RPMI8226 (cell line): ENCODE data around the gene GLRX3.
"Not testable (repeated sequence)": the region's sequence is repeated elsewhere in the genome, so short reads cannot be mapped to it uniquely, and the experiment has no call there.

Experiments used
- DNase-seq: peaks from one replicate; pipeline ENCODE4 v3.0.0-alpha.2; 2015

Gene GLRX3

GRCh38 chr10:130136226-130137089 is at the start of gene GLRX3:
GLRX3 (plus strand) TSS chr10:130136391; CDS start chr10:130136421, 30 bp downstream.
- DNase-seq: peak; percentile 72

- DNase-seq: not testable (repeated sequence)
Observed at GRCh38 chr10:130090565-130090964, 45.6 kb upstream of the GLRX3 start.

GRCh38 chr10:130099344-130099743 is 36.8 kb upstream of the GLRX3 start:
- no peak for DNase-seq

GRCh38 chr10:130105724-130106123 is 30.5 kb upstream of the GLRX3 start:
- DNase-seq: no peak

- DNase-seq: not testable (repeated sequence)
Observed at GRCh38 chr10:130108146-130108545, 28.0 kb upstream of the GLRX3 start.

GRCh38 chr10:130108934-130109604 is 27.1 kb upstream of the GLRX3 start:
- DNase-seq: no peak

- peak; percentile 44 for DNase-seq
Observed at GRCh38 chr10:130109796-130110245, 26.4 kb upstream of the GLRX3 start.

GRCh38 chr10:130110246-130111112 is 25.7 kb upstream of the GLRX3 start, which contains the start of gene C10orf143:
C10orf143 (minus strand) TSS chr10:130110830; CDS start chr10:130110772, 58 bp downstream.
- DNase-seq: peak; percentile 86

GRCh38 chr10:130111113-130111851 is 24.9 kb upstream of the GLRX3 start:
- DNase-seq: peak; percentile 83

- no peak for DNase-seq
Observed at GRCh38 chr10:130111852-130112180, 24.4 kb upstream of the GLRX3 start.

GRCh38 chr10:130112821-130113220 is 23.4 kb upstream of the GLRX3 start:
- DNase-seq: no peak

- not testable (repeated sequence) for DNase-seq
Observed at GRCh38 chr10:130116942-130117341, 19.2 kb upstream of the GLRX3 start.

- DNase-seq: not testable (repeated sequence)
Observed at GRCh38 chr10:130117535-130117934, 18.7 kb upstream of the GLRX3 start.

- DNase-seq: no peak
Observed at GRCh38 chr10:130121486-130122079, 14.6 kb upstream of the GLRX3 start.

GRCh38 chr10:130127364-130128061 is 8.7 kb upstream of the GLRX3 start:
- peak; percentile 29 for DNase-seq

- DNase-seq: no peak
Observed at GRCh38 chr10:130128062-130128781, 8.0 kb upstream of the GLRX3 start.

- DNase-seq: no peak
Observed at GRCh38 chr10:130128922-130129321, 7.3 kb upstream of the GLRX3 start.

GRCh38 chr10:130135676-130136225 is 440 bp upstream of the GLRX3 start:
- no peak for DNase-seq

GRCh38 chr10:130137090-130137448 is 878 bp downstream of the GLRX3 start:
- DNase-seq: peak; percentile 2
